Measurements from ENCODE around the gene DNER.

The DNER gene

DNA sequence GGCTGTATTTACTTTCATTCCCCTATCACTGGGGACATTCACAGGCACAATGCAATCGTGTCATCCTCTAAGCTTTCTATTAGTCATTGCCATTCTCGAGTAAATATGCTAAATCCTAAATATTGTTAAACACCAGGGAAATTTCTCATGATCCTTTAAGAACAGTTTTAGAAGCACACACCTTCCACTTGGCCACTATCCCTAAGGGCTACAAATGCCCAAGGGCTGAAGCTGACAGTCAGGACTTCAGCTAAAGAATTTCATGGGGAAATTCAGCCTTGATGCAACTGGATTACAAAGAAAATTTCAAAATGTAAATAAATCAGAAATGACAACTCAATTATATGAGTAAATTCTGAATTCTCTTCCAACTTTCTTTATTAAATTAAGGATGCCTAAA lies 280.2 kb downstream of the DNER start:
- no peak for DNase-seq (ENCODE audit: low spot score)

DNA sequence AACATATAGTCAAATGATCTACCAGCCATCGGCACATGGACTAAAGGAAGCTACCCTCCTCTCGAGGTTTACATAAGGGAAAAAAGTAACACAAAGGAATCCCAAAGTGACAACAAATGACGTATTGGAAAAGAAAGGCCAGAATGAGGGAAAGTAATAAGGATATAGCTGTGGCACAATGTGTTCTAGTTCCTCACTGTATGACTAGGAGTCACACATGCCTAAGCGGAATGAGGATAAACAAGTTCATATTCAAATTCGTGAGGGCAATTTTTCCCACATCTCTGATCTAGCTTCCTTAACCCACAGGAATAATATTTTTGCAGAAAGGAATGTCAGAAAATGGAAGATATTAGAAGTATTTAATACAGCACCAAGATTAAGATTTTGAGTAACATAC lies 281.0 kb downstream of the DNER start:
- DNase-seq (ENCODE audit: low spot score) = no peak

DNA sequence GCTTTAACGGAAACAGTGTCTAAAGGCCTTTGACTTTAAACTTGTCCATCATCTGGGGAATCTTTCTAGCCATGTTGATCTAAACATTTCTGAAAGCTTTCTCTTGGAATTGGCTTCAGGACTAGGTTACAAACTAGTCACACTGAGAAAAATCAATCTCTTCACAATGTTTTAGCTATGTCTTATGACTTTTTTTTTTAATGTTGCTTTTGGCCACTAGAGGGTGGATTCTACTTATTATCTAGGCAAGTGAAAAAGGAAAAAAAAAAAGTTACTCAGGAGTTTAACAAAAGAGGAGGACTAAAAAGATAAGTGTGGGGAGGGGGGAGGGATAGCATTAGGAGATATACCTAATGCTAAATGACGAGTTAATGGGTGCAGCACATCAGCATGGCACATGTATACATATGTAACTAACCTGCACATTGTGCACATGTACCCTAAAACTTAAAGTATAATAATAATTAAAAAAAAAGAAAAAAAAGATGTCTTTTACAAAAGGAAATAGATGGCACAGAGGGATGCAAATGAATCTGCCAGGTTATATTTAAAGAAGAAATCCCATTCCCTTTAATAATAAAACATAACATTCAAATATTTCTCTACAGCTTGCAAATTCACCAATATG lies 282.9 kb downstream of the DNER start:
- no peak for DNase-seq (ENCODE audit: low spot score)

GRCh38 chr2:229429589-229429988 lies 284.8 kb downstream of the DNER start:
- no peak for DNase-seq (ENCODE audit: low spot score)

- no peak for DNase-seq (ENCODE audit: low spot score)
Observed at GRCh38 chr2:229426464-229426863, 287.9 kb downstream of the DNER start.

- DNase-seq (ENCODE audit: low spot score) = no peak
Observed at GRCh38 chr2:229425598-229425997, 288.8 kb downstream of the DNER start.

- no peak for DNase-seq (ENCODE audit: low spot score)
Observed at GRCh38 chr2:229422063-229422462, 292.3 kb downstream of the DNER start.

GRCh38 chr2:229419158-229419557 lies 295.2 kb downstream of the DNER start:
- DNase-seq (ENCODE audit: low spot score) = no peak

DNA sequence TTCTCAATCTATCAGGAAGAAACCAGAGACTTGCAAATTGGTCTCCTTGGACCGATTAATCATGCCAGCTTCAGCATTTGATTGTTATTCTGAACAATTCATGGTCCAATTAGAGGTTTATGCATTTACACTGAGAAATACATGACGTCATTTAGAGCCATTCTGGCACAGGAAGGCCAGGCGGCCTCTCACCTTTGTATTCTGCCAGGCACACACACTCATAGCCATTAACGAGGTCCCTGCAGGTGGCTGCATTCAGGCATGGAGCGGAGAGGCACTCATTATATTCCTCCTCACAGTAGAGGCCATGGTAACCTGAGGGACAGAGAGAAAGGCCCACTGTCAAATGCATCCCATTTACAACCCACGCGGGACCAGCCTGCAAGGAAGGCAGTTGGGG lies 296.4 kb downstream of the DNER start:
- no peak for DNase-seq (ENCODE audit: low spot score)

DNA sequence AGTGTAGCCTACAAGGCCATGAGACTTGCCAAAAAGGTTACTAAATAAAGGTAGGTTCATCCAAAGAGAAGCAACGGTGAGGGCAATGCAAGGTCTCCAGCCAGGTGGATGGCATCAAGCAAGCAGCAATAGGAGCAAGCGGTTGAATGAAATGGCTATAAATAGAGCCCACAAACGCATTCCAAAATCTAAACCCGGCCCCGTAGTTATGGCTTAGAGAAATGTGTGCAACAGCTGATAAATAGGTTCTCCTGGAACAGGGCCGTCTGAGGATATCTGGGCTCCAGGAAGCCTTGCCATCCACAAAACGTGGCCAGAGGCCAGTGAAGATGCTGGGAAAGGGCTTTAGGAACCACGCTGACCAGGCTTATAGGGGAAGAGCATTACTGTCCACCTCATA lies 297.2 kb downstream of the DNER start:
- no peak for DNase-seq (ENCODE audit: low spot score)

- peak; percentile 63 for DNase-seq (ENCODE audit: low spot score)
Observed at GRCh38 chr2:229416116-229416694, 298.1 kb downstream of the DNER start.

GRCh38 chr2:229414631-229415030 lies 299.7 kb downstream of the DNER start:
- DNase-seq (ENCODE audit: low spot score) = no peak

GRCh38 chr2:229412686-229413085 lies 301.7 kb downstream of the DNER start:
- DNase-seq (ENCODE audit: low spot score) = no peak

DNA sequence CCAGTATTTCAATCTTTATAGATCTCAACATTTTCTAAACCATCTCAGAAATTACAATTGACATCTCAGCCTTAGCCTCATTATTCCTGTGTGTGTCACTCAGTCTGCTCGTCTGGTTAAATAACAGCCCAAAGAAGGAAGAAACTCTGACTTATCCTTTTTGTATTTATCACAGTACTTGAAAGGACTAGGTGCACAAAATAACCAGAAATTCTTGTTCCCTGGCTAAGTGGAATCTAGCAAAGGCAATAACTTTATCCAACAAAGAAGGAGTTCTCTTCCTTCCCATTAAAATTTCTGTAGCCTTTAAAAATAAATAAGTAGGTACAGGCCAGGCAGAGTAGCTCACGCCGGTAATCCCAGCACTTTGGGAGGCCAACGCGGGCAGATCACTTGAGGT lies 303.4 kb downstream of the DNER start:
- DNase-seq (ENCODE audit: low spot score) = no peak

GRCh38 chr2:229410264-229410663 lies 304.1 kb downstream of the DNER start:
- DNase-seq (ENCODE audit: low spot score) = no peak

DNA sequence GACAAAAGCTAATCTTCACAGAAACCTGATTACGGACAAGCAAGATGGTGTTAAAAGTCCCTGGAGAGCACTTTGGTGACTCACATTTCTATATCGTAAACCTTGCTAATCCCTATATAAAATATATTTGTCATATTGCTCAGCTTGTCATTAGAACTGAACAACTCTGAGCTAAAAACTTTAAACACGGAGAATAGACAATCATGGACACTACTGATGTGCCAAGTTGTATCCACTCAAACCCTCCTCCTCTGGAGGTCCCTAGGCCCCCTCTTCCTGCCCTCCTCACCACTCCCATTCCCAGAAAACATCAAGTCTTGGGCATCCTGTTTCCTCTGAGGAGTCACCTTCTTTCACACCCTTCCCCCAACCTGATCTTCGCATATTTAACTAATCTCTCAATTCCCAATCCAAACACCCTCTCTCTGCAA lies 304.6 kb downstream of the DNER start:
- DNase-seq (ENCODE audit: low spot score) = no peak

GRCh38 chr2:229408962-229409361 lies 305.4 kb downstream of the DNER start:
- no peak for DNase-seq (ENCODE audit: low spot score)

- DNase-seq (ENCODE audit: low spot score) = peak; percentile 78
Observed at GRCh38 chr2:229408356-229408755, 306.0 kb downstream of the DNER start.

- peak; percentile 76 for DNase-seq (ENCODE audit: low spot score)
Observed at GRCh38 chr2:229407170-229407569, 307.2 kb downstream of the DNER start.

DNA sequence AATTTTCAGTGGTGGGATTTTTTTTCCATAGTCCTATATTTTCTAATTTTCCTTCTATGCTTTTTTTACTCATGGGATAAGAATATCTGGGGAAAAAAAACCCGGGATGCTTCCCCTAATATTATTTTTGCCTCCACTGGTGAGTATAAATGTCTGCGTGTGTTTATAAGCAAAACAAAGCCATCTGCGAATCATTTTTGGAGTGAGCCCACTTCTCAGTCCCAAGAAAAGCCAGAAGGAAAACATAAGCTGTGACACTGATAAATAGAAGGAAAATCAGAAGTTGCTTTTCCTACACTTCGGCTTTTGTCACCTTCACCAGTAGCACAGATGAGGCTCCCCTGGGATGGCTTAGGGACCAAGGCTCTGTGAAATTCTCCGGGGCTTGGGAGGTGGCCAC lies 308.6 kb downstream of the DNER start:
- DNase-seq (ENCODE audit: low spot score) = no peak

DNA sequence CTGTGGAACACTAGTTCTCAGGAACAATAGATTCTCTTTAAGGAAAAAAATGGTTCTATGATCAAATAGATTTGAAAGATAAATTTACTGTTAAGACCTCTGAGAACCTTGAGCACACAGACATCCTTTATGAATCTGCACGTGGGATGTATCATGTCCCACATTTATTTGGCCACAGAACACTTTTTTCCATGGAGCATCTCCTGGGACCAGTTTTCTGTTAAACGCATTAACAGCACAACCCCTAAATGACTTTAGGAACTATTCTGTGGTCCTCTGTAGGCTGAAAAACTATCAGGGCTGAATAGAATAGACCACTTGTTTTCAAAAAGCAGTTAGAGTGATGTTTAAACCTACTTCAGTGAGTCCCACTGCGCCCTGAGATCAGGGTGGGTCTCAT lies 311.1 kb downstream of the DNER start:
- no peak for DNase-seq (ENCODE audit: low spot score)

DNA sequence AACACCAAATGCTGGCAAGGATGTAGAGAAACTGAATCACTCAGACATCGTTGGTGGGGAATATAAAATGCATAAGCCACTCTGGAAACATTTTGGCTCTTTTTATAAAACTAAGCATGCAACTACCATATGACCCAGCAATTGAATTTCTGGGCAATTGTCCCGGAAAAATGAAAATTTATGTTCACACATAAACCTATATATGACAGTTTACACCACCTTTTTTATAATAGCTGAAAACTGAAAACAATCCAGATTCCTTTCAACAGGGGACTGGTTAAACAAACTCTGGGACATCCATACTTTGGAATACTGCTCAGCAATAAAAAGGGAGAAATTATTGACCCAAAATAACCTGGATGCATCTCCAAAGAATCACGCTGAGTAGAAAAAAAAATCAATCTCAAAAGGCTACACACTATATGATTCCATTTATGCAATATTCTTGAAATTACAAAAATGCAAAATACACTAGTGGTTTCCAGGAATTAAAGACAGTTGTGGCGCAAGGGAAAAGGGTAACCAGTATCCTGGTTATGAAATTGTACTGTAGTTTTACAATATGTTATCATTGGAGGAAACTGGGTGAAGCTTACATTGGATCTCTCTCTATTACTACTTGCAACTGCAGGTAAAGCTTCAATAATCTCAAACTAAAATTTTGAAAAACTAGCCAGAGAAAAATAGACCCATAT lies 313.0 kb downstream of the DNER start:
- no peak for DNase-seq (ENCODE audit: low spot score)

GRCh38 chr2:229393926-229394325 lies 320.4 kb downstream of the DNER start:
- no peak for DNase-seq (ENCODE audit: low spot score)

- no peak for DNase-seq (ENCODE audit: low spot score)
Observed at GRCh38 chr2:229392196-229392595, 322.2 kb downstream of the DNER start.
